HepG2 (cell line): ENCODE results near the gene TBL3. TPM values are rescaled to one million over a fixed set of nuclear protein-coding genes. Genes with fewer than 3 reads are reported as not detected.

Source experiments
- CAMTA2 ChIP-seq: sonication (generic); formaldehyde crosslinking; IDR thresholded peaks from 2 replicates; pipeline ENCODE4 v1.4.0; 2020; ENCODE audit warnings: mild to moderate bottlenecking, missing genetic modification reagents, borderline replicate concordance
- CHD4 ChIP-seq: fragments of 200-600 bp; sonication (generic); IDR thresholded peaks from 2 replicates; pipeline ENCODE4 v1.7.0; 2017; ENCODE audit warnings: mild to moderate bottlenecking, low read length, borderline replicate concordance
- DZIP1 ChIP-seq: sonication (generic); formaldehyde crosslinking; IDR thresholded peaks from 2 replicates; pipeline ENCODE4 v1.5.0; 2020; ENCODE audit warnings: mild to moderate bottlenecking, missing genetic modification reagents
- ERF ChIP-seq: IDR thresholded peaks from 2 replicates; pipeline ENCODE4 v1.6.1; 2018; ENCODE audit warnings: missing biosample characterization, missing genetic modification reagents
- HDAC6 ChIP-seq: fragments of 200-600 bp; sonication (generic); IDR thresholded peaks from 2 replicates; pipeline ENCODE4 v1.7.0; 2017; ENCODE audit warnings: mild to moderate bottlenecking, antibody characterized with exemption, low read length, low read depth
- HINFP ChIP-seq: sonication (generic); formaldehyde crosslinking; IDR thresholded peaks from 2 replicates; pipeline ENCODE4 v1.4.0; 2020; ENCODE audit warnings: low read depth, mild to moderate bottlenecking, missing genetic modification reagents
- MXD3 ChIP-seq: IDR thresholded peaks from 2 replicates; pipeline ENCODE4 v1.6.1; 2016; ENCODE audit warnings: mild to moderate bottlenecking, missing biosample characterization, missing genetic modification reagents
- PBX2 ChIP-seq: IDR thresholded peaks from 2 replicates; pipeline ENCODE4 v1.6.1; 2016; ENCODE audit warnings: control low read depth
- RBFOX2 ChIP-seq: fragments of 200-400 bp; formaldehyde crosslinking; IDR thresholded peaks from 2 replicates; pipeline ENCODE4 v1.6.1; 2017; ENCODE audit warnings: low read depth, mild to moderate bottlenecking, low read length
- RFXANK ChIP-seq: IDR thresholded peaks from 2 replicates; pipeline ENCODE4 v1.6.1; 2016
- SP2 ChIP-seq: sonication (generic); formaldehyde crosslinking; IDR thresholded peaks from 2 replicates; pipeline ENCODE4 v1.5.1; 2020; ENCODE audit warnings: mild to moderate bottlenecking, missing genetic modification reagents
- TFAP4 ChIP-seq: sonication (generic); IDR thresholded peaks from 2 replicates; pipeline ENCODE4 v1.6.1; 2016; ENCODE audit warnings: low read depth, borderline replicate concordance
- TRAFD1 ChIP-seq: sonication (generic); formaldehyde crosslinking; IDR thresholded peaks from 2 replicates; pipeline ENCODE4 v1.5.1; 2020; ENCODE audit warnings: missing genetic modification reagents, mild to moderate bottlenecking, borderline replicate concordance
- ZFP62 ChIP-seq: sonication (generic); formaldehyde crosslinking; IDR thresholded peaks from 2 replicates; pipeline ENCODE4 v1.4.0; 2020; ENCODE audit warnings: missing genetic modification reagents
- ZNF33B ChIP-seq: sonication (generic); formaldehyde crosslinking; IDR thresholded peaks from 2 replicates; pipeline ENCODE4 v1.5.1; 2020; ENCODE audit warnings: mild to moderate bottlenecking, missing genetic modification reagents
- ZNF414 ChIP-seq: sonication (generic); formaldehyde crosslinking; IDR thresholded peaks from 2 replicates; pipeline ENCODE4 v1.5.0; 2020; ENCODE audit warnings: missing genetic modification reagents
- ZNF460 ChIP-seq: sonication (generic); formaldehyde crosslinking; IDR thresholded peaks from 2 replicates; pipeline ENCODE4 v1.5.1; 2020; ENCODE audit warnings: missing genetic modification reagents, mild to moderate bottlenecking, borderline replicate concordance
- polyA plus RNA-seq, 8 experiments: library from polyadenylated mRNA; depleted of rRNA in 3 of 8; stranded (reverse) in 7 of 8; unstranded in 1 of 8; fragments of >200 nt; fragmentation: Illumina TruSeq in 4 of 8; extraction: Trizol in 4 of 8; gene quantifications; 2 replicates each; pipeline versions ENCODE4 v1.2.1 to v1.2.3, GENCODE V29; 2011 to 2016; ENCODE audit warnings: low read depth in 4 of 8, missing spikeins in 1 of 8, mixed read lengths in 1 of 8; ENCODE audit not compliant: insufficient read depth in 1 of 8
- total RNA-seq, 5 experiments: library from RNA; depleted of rRNA; stranded (reverse); fragments of >200 nt; fragmentation: Illumina TruSeq; extraction: Trizol; gene quantifications; 2 replicates each; pipeline ENCODE4 v1.2.3, GENCODE V29; 2016; ENCODE audit warnings: low read depth in 1 of 5

TBL3 gene
- total and polyA plus RNA-seq, 2 of the 13 experiments (the other 11 are each of a cell fraction or from before 2014, with no cell fraction given), result 16.8 to 38.0 TPM

- TF ChIP-seq HINFP (CRISPR knock-in tag), result no peak
- TF ChIP-seq RFXANK (CRISPR knock-in tag), result no peak
- TF ChIP-seq ZNF33B (CRISPR knock-in tag), result no peak
- peak; percentile 74; the same call in 1 of the 2 replicates for TF ChIP-seq ZNF414 (CRISPR knock-in tag)
- TF ChIP-seq SP2 (CRISPR knock-in tag), result no peak
- no peak for TF ChIP-seq ZFP62 (CRISPR knock-in tag)
- no peak for TF ChIP-seq ERF (CRISPR knock-in tag)
- TF ChIP-seq HDAC6, result no peak
- peak; percentile 25; the same call in 1 of the 2 replicates for TF ChIP-seq TFAP4
- peak; percentile 55 for TF ChIP-seq ZNF460
- no peak; the same call in 1 of the 2 replicates for TF ChIP-seq DZIP1 (CRISPR knock-in tag)
- TF ChIP-seq CAMTA2 (CRISPR knock-in tag), result no peak
- no peak for TF ChIP-seq PBX2 (CRISPR knock-in tag)
- 0 out of 2 replicates have a peak, but pooled peaks have one; percentile 32 for TF ChIP-seq RBFOX2
- no peak for TF ChIP-seq CHD4
- 0 out of 2 replicates have a peak, but pooled peaks have one; percentile 22 for TF ChIP-seq MXD3
- no peak for TF ChIP-seq TRAFD1 (CRISPR knock-in tag)
Measured at GRCh38 chr16:1932050-1933028, 39.5 kb upstream of the TBL3 start (continued).
